Stimulated activated naive B cell treated with anti-CD40 and anti-IgM and Interleukin-4, amounts not matched to agents 10 μg/mL and 1 μg/mL and 100 μg/mL, for 72 hours (primary cell): ENCODE data around the gene CCM2.

Experiments
- ATAC-seq, 2 donors: fragments of 150-1000 bp; cut with Tn5 transposase; replicated peaks; 2 replicates each; pipeline ENCODE4 v1.10.0; 2021; ENCODE audit warnings: moderate library complexity in 1 of 2
- DNase-seq: peaks from one replicate; pipeline ENCODE4 v3.0.0; 2021
- H3K27ac Mint-ChIP-seq: one replicate; pipeline ENCODE4 v1.8.0; 2022; ENCODE audit warnings: mild to moderate bottlenecking, mixed read lengths
- H3K27me3 Mint-ChIP-seq, 2 donors: one replicate each; pipeline ENCODE4 v1.8.0; 2022; ENCODE audit warnings: mixed read lengths in 2 of 2
- H3K36me3 Mint-ChIP-seq, 2 donors: one replicate each; pipeline ENCODE4 v1.8.0; 2022; ENCODE audit warnings: mixed read lengths in 2 of 2, mild to moderate bottlenecking in 1 of 2
- H3K4me1 Mint-ChIP-seq, 2 donors: one replicate each; pipeline ENCODE4 v1.8.0; 2022; ENCODE audit warnings: mixed read lengths in 2 of 2, mild to moderate bottlenecking in 1 of 2
- H3K4me3 Mint-ChIP-seq, 2 donors: one replicate each; pipeline ENCODE4 v1.8.0; 2022; ENCODE audit warnings: mild to moderate bottlenecking in 2 of 2, mixed read lengths in 2 of 2, moderate library complexity in 1 of 2
- H3K9me3 Mint-ChIP-seq, 2 donors: one replicate each; pipeline ENCODE4 v1.8.0; 2022; ENCODE audit warnings: mixed read lengths in 2 of 2, mild to moderate bottlenecking in 1 of 2

Gene CCM2

DNA sequence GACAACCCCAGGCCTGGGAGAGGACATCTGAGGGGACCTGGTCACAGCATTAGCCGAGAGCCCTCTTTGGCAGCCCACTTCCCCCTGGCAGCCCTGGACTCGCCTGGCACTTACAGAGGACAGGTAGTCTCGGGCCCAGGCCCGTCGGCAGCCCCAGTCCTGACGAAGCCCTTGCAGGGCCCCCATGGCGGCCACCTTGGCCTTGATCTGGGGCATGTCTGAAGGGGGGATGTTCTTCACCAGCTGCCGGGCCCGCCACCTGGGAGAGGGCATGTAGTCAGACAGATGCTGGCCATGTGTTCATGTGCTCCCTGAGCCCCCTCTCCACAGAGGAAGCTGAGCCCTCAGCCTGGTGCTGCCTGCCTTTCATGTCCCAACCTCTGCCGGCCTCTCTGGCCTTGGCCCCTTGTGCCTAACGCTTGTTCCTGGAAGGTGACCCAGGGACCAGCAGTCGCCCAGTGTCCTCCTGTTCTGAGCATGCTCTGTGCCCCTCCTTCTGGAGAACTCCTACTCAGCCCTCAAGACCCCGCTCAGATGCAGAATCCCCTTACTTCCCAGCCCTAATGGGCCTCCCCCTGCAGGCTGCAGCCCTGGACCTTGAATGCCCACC is 35.1 kb upstream of the CCM2 start:
- H3K9me3 Mint-ChIP-seq, result no peaks in the 10 kb centered on the region
- peak; percentile 2 to 6 for ATAC-seq
- DNase-seq, result no peak

DNA sequence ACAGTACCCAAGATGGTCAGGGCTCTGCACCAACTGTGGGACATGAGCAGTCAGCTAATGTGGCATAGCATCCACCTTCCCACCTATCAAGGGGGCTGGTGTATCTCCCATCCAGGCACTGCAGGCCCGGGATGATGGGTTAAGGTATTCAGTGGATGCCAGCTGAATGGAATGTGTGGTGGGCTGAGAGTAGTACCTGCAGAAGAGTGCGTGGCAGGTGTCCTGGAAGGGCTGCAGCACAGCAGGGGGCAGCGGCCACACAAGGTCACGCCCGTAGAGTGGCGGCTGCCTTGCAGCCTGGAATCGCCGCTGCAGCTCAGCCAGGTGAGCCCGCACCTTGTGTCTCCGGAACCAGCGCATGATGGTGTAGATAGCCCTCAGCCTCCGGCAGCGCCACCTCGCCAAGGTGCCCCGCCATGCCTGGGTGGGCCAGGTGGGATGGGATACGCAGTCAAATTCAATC is 34.5 kb upstream of the CCM2 start:
- Mint-ChIP-seq H3K27ac (peak overlapping the region; percentile 67), H3K9me3 (no peaks in the 10 kb centered on the region), H3K4me3 (no peak overlapping the region), H3K4me1 (peaks cover 13 to 22% of the 10 kb centered on the region in 2 donors), H3K36me3 (peaks cover 34 to 59% of the 10 kb centered on the region in 2 donors), H3K27me3 (no peaks in the 10 kb centered on the region)
- ATAC-seq, result no peak
- no peak for DNase-seq

More for the DNA sequence above, 35.1 kb upstream of the CCM2 start:
- Mint-ChIP-seq H3K4me1 (peaks cover 17 to 28% of the 10 kb centered on the region in 2 donors), H3K4me3 (no peak overlapping the region), H3K27me3 (no peaks in the 10 kb centered on the region), H3K27ac (peak overlapping the region; percentile 67), H3K36me3 (peaks cover 39 to 60% of the 10 kb centered on the region in 2 donors)

DNA sequence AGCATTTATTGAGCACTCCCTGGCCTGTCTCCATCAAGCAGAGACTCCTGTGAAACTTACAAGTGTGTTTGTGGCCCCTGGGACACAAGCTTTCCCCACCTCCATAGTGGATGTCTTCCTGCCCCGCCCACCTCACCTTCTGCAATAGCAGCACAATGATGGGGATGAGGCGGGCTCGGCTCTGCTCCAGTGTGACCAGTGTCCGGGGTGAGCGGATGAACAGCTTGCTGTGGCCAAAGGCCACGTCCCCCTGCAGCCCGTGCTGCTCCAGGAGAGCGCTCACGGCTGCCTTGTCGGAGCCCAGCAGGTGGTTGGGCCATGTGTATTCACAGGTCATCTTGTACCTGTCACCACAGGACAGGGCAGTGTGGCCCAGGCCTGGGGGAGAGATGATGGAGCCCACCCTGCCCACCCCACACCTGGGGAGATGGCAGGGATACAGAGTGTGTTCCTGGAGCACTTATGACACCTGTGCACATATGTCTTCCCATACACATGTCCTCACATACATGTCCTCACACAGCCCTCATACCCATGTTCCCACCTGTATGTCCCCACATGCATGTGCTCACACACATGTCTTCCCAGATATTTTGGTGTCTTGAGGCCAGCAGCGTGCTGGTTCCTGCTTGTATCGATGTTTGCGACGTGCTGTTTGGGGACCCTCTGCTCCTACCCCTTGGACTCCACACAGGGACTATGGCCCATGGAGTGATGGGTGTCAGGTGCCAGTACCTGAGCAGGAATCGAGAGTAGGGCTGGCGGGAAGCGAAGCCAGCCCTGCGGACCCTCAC is 33.9 kb upstream of the CCM2 start:
- Mint-ChIP-seq H3K27me3 (no peaks in the 10 kb centered on the region), H3K27ac (peak overlapping the region; percentile 67), H3K9me3 (no peaks in the 10 kb centered on the region), H3K4me1 (peaks cover 11 to 20% of the 10 kb centered on the region in 2 donors), H3K36me3 (peaks cover 39 to 61% of the 10 kb centered on the region in 2 donors), H3K4me3 (peak overlapping the region in 1 of 2 donors; percentile 10)
- DNase-seq (no peak), ATAC-seq (no peak)

DNA sequence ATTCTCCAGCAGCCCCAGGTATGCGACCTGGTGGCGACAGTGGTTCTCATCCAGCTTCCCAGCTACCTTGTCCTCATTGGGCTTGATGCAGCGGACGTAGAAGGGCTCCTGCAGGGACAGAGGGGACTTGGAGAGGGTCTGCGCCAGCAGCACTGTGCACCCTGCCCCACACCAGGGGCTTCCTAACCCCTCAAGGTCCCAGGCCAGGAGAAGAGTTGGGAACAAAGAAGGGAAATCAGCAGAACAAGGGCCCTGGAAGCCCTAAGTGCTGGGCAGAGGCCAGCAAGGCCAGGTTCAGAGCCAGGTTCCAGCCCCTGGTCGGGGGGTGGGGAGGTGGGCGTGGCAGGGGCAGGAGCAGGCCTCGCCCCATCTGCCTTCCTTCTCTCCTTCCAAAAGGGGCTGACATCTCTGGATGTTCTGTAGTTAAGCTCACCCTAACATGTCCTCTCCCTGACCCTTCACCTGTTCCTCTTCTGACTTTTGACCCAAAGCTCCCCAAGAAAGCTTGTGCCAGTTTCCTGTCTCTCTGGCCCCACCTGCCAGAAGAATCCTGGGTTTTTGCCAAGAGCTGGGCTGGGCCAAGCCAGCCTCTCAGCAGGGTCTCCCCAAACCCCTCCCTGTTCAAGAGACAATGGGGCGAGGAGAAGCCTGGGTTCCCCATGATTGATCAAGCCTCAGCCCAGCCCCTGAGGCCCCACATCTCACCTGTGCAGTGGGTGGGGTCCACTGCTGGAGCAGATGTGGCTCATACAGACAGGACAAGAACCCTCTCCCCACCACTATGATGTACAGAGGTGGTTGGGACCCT is 33.1 kb upstream of the CCM2 start:
- Mint-ChIP-seq H3K4me1 (peaks cover 14 to 23% of the 10 kb centered on the region in 2 donors), H3K4me3 (no peak overlapping the region), H3K27me3 (no peaks in the 10 kb centered on the region), H3K27ac (peak overlapping the region; percentile 65), H3K36me3 (peaks cover 43 to 66% of the 10 kb centered on the region in 2 donors), H3K9me3 (no peaks in the 10 kb centered on the region)
- ATAC-seq (no peak), DNase-seq (no peak)

DNA sequence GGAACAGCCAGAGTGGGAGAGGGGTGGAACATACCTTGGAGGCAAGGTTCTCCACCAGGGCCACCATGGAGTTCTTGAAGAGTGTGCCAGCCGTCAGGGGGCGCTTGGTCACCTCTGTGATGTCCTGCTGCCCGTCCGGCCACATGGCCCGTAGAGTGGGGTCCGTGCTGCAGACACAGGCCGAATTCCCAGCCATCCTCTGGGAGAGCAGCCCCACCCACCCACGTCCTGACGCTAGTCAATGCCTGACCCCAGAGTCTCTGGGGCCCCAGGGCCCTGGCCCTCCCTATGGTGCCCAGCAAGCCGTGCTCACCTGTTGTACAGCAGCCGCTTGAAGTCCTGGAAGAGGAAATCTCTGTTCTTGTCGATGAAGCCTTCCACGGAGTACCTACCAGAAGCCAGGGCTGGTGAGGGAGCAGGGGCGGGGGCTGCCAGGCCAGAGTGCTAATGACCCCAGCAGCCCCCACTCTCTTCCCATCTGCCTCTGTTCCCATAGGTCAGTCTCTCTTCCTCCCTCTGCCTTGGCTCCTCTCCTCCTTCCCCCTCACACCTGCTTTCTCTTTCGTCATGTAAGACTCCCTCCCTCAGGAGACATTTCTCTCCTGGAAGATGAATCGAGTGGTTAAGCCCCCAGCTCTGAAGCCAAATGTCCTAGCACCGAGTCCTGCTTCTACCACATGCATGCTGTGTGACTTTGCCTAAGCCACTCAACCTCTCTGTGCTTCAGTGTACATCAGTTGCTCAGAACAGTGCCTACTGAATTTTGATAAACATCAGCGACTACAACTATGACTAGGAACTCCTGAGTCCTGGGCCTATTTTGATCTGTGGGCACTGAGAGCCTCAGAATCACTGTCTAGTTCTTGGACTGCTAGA is 32.2 kb upstream of the CCM2 start:
- H3K36me3 Mint-ChIP-seq, result peaks cover 51 to 74% of the 10 kb centered on the region in 2 donors
- H3K4me1 Mint-ChIP-seq, result peaks cover 18 to 32% of the 10 kb centered on the region in 2 donors

DNA sequence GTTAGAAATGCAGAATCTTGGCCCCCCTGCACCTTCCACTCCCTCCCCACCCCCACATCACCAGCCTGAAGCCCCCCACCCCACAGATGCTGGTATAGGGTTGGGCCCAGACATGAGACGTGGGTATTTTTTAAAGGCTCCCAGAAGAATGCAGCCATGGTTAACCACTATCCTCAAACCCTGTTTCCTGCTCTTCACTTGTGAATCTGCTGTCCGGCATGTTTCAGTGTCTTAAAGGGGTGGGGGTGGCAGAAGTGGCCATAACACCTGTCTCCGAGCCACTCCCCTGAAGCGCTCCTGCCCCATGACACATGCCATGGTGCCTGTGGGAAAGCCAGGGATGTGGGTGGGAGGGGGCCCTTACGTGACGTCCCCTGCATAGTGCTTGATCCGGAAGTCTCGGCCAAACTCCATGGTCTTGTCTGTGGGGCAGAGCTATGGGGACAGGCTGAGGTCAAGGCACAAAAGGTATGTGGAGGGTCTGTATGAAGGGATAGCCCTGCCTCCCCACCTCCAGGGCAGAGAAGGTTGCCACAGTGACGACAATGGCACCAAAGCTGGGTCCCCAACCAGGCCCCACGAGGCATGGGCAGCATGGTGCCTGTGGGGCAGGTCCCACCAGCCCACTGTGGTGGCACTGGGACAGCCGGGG is 30.8 kb upstream of the CCM2 start:
- no peak overlapping the region for H3K4me3 Mint-ChIP-seq
- no peaks in the 10 kb centered on the region for H3K27me3 Mint-ChIP-seq
- peaks cover 22 to 35% of the 10 kb centered on the region in 2 donors for H3K4me1 Mint-ChIP-seq
- H3K27ac Mint-ChIP-seq, result peak overlapping the region; percentile 10
- H3K36me3 Mint-ChIP-seq, result peaks cover 42 to 68% of the 10 kb centered on the region in 2 donors
- no peaks in the 10 kb centered on the region for H3K9me3 Mint-ChIP-seq
- ATAC-seq, result no peak
- DNase-seq, result no peak

More for the DNA sequence above, 32.2 kb upstream of the CCM2 start:
- Mint-ChIP-seq H3K4me3 (peak overlapping the region in 1 of 2 donors; percentile 45), H3K27me3 (no peaks in the 10 kb centered on the region), H3K9me3 (no peaks in the 10 kb centered on the region), H3K27ac (peak overlapping the region; percentile 95)
- ATAC-seq (no peak), DNase-seq (no peak)

DNA sequence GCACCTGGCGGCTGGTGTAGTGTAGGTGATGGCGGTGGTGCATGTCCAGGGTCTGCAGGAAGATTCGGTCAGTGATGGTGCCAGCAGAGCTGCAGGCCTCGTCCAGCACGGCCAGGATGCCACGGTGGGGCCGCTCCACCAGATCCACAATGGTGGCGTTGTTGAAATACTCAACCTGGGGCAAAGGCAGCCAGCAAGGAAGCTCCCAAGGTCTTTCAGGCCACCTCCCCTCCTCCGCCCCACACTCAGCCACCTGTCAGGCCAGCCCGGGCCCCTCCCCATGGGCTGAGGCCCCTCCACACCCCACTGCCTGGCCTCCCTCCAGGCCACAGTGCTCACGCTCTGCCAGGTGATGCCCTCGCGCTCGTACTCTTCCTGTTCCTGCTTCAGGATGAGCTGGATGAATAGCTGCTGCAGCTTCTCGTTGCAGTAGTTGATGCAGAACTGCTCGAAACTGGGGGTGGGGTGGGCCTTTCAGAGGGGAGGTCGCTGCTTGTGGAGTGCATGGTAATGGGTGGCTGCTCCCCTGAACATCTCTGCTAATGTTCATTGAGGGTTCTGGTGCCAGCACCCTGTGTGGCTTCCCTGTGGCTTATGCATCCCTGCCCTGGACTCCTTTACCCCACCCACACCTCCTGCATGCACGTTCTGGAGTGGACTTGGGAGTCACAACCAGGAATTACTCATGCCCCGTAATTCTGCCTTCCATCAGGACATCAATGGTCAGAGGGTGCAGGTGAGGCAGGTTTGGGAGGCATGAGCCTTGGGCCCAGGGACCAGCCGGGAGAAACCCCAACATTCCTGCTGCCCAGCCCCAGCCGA is 30.1 kb upstream of the CCM2 start:
- peaks cover 43 to 74% of the 10 kb centered on the region in 2 donors for H3K36me3 Mint-ChIP-seq
- no peaks in the 10 kb centered on the region for H3K27me3 Mint-ChIP-seq
- H3K4me1 Mint-ChIP-seq, result peaks cover 25 to 43% of the 10 kb centered on the region in 2 donors
- DNase-seq (no peak), ATAC-seq (no peak)
- peak overlapping the region; percentile 47 for H3K27ac Mint-ChIP-seq
- H3K4me3 Mint-ChIP-seq, result no peak overlapping the region
- no peaks in the 10 kb centered on the region for H3K9me3 Mint-ChIP-seq

DNA sequence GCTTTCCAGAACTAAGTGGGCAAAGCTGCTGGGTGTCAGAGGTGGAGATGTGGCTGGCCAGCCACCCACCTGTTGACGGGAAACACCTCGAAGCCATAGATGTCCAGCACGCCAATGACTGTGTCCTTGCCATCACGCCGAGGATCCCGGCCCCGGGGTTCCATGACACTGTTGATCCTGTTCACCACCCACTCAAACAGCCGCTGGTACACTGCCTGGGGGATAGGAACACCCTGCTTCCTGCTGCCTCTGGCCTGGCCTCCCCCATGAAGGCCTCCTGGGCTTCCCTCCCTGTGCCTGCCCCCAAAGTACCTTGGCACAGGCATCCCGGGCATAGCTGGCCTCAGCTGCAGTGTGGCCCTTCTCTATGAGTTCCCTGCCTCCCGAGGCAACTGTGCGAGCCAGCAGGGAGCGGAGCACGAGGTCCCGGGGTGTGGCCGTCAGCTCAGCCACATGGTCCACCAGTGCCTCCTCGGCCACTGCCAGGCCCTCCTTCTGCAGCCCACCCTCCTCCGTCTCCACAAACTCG is 29.4 kb upstream of the CCM2 start:
- H3K9me3 Mint-ChIP-seq, result no peaks in the 10 kb centered on the region
- no peaks in the 10 kb centered on the region for H3K27me3 Mint-ChIP-seq
- H3K36me3 Mint-ChIP-seq, result peaks cover 48 to 72% of the 10 kb centered on the region in 2 donors
- H3K4me1 Mint-ChIP-seq, result peaks cover 23 to 44% of the 10 kb centered on the region in 2 donors
- ATAC-seq (no peak), DNase-seq (no peak)
- H3K4me3 Mint-ChIP-seq, result no peak overlapping the region
- no peak overlapping the region for H3K27ac Mint-ChIP-seq

DNA sequence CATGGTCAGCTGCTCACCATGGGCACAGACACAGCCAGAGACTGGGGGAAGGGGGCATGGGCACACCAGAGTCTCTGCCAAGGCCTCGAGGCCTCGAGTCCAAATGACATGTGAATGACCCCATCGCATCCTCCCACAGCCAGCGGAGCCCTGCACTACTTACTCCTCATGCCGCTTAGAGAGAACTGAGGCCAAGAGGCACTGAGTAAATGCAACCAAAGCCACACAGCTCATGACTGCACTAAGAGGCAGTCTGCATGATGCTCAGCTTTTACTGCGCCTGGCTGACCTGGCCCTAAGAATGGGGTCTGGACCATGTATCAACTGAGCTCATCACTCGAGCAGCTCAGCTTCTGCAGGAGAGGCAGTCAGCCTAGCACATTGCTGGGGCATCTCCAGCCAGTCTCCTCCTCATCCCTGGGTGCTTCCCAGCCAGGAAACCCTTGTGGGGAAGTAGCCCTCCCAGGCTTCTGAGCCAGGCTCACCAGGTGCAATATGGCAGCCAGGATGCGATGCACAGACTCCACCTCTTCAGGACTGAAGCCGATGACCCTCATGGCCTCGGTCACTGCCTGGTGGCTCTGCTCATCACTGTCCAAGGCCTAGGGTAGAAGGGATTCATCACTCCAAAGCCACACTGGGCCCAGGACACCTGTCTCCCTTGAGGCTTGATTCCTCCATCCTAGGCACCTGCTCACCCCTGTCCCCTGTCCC is 28.7 kb upstream of the CCM2 start:
- H3K36me3 Mint-ChIP-seq, result peaks cover 47 to 72% of the 10 kb centered on the region in 2 donors
- H3K27me3 Mint-ChIP-seq, result no peaks in the 10 kb centered on the region
- ATAC-seq, result no peak
- no peaks in the 10 kb centered on the region for H3K9me3 Mint-ChIP-seq
- H3K27ac Mint-ChIP-seq, result peak overlapping the region; percentile 63
- peaks cover 23 to 49% of the 10 kb centered on the region in 2 donors for H3K4me1 Mint-ChIP-seq
- no peak overlapping the region for H3K4me3 Mint-ChIP-seq
- DNase-seq, result no peak

DNA sequence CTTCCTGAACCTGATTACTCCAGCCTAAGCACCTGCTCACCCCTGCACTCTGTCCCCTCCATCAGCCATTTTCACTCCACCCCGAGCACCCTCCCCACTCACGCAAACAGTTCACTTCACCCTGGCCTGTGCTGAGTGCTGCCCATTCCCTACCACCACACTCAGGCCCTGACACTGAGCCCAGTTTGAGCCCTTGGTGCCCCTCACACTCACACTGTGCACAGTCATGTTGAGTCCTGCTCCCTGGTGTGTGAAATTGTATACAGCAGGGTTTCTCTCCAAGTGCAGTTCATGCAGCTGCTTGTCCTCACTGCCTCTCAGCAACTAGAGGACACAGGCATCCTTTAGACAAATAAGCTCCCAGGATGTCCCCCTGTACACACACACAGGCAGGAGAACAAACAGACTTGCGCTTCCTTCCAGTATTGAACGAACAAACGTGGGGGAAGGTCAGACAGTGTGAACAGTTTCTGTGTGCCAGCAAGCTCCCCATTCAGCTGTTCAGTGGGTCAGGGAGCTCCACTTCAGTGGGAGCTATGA is 28.0 kb upstream of the CCM2 start:
- Mint-ChIP-seq H3K27ac (peak overlapping the region; percentile 63), H3K4me1 (peaks cover 27 to 56% of the 10 kb centered on the region in 2 donors), H3K36me3 (peaks cover 51 to 76% of the 10 kb centered on the region in 2 donors), H3K27me3 (no peaks in the 10 kb centered on the region), H3K9me3 (no peaks in the 10 kb centered on the region), H3K4me3 (no peak overlapping the region)
- DNase-seq (no peak), ATAC-seq (no peak)

DNA sequence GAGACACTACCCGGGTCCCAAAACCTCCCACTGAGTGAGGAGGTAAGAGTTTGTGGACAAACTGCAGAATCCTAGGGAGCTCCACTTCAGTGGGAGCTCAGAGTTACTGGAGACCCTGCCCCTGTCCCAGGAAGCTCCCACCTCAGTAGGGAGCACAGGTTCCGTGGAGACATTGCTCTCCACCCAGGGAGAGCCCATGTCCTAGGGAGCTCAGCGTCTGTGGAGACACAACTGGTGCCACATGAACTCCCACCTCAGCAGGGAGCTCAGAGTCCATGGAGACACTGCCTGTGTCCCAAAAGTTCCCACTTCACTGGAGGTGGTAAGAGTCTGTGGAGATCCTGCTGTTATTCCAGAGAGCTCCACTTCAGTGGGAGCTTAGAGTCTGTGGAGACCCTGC is 27.4 kb upstream of the CCM2 start:
- no peaks in the 10 kb centered on the region for H3K27me3 Mint-ChIP-seq
- H3K4me1 Mint-ChIP-seq, result peaks cover 31 to 56% of the 10 kb centered on the region in 2 donors
- no peaks in the 10 kb centered on the region for H3K9me3 Mint-ChIP-seq
- no peak overlapping the region for H3K4me3 Mint-ChIP-seq
- DNase-seq (no peak), ATAC-seq (no peak)
- H3K27ac Mint-ChIP-seq, result peak overlapping the region; percentile 59
- peaks cover 50 to 76% of the 10 kb centered on the region in 2 donors for H3K36me3 Mint-ChIP-seq
